ENCODE measurements around the gene MMADHC. TPM values are rescaled to one million over a fixed set of nuclear protein-coding genes. Genes with fewer than 3 reads are reported as not detected.

The MMADHC gene
- total RNA-seq, 2 experiments from 2014 or later, result 130 to 132 TPM

GRCh38 chr2:149625671-149626070 lies 38.1 kb upstream of the MMADHC start:
- H3K27ac Mint-ChIP-seq, result no peak overlapping the region
- H3K4me3 Mint-ChIP-seq, result no peak overlapping the region
- no peak for TF ChIP-seq CTCF (IDR thresholded peaks at IDR 0.05)
- no peaks in the 10 kb centered on the region for H3K9me3 Mint-ChIP-seq
- DNase-seq (no peak), ATAC-seq (no peak)
- no peaks in the 10 kb centered on the region for H3K36me3 Mint-ChIP-seq (ENCODE audit: low read depth)
- intact Hi-C loops (cut with micrococcal nuclease), result no loop called here
- POLR2A ChIA-PET, result no interaction called here
- H3K4me1 Mint-ChIP-seq (ENCODE audit: low read depth), result no peaks in the 10 kb centered on the region
- H3K27me3 Mint-ChIP-seq, result peaks cover 8% of the 10 kb centered on the region
- CTCF ChIA-PET, result no interaction called here

DNA sequence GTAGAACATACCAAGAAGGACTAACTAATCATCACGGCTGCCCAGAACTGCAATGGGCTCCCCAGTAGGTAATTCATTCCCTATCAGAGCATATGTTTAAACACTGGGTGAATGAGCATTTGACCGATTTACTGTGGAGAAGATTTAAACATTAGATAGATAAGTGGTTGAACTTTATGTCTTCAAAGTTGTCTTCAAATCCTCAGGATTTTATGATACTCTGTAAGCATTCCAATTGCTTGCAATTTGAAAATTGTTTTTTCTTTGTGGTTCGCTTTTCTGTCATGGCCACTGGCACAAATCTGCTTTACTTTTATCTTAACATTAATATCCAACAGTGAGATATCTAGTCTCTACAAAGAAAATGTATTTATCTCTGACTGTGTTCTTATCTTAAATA lies 37.7 kb upstream of the MMADHC start:
- TF ChIP-seq CTCF (IDR thresholded peaks at IDR 0.05), result no peak
- Mint-ChIP-seq H3K4me1 (ENCODE audit: low read depth) (no peaks in the 10 kb centered on the region), H3K27me3 (peaks cover 8% of the 10 kb centered on the region), H3K36me3 (ENCODE audit: low read depth) (no peaks in the 10 kb centered on the region), H3K9me3 (no peaks in the 10 kb centered on the region), H3K27ac (no peak overlapping the region), H3K4me3 (no peak overlapping the region)
- intact Hi-C loops (cut with micrococcal nuclease), result no loop called here
- DNase-seq (no peak), ATAC-seq (no peak)
- ChIA-PET CTCF (no interaction called here), POLR2A (no interaction called here)

- no peak overlapping the region for H3K27ac Mint-ChIP-seq
- no peak for TF ChIP-seq CTCF (IDR thresholded peaks at IDR 0.05)
- POLR2A ChIA-PET, result interaction anchor here (0.7 kb wide), 1 partner anchor 600 kb away, joined by 3 read pairs; no protein-coding TSS in a partner anchor
- no peaks in the 10 kb centered on the region for H3K4me1 Mint-ChIP-seq (ENCODE audit: low read depth)
- intact Hi-C loops (cut with micrococcal nuclease), result no loop called here
- ATAC-seq, result no peak
- H3K27me3 Mint-ChIP-seq, result peaks cover 12% of the 10 kb centered on the region
- CTCF ChIA-PET, result interaction anchor here (1.3 kb wide), 1 partner anchor 9 kb away, joined by 3 read pairs; no protein-coding TSS in a partner anchor
- no peak overlapping the region for H3K4me3 Mint-ChIP-seq
- H3K9me3 Mint-ChIP-seq, result no peaks in the 10 kb centered on the region
- DNase-seq, result no peak
- no peaks in the 10 kb centered on the region for H3K36me3 Mint-ChIP-seq (ENCODE audit: low read depth)
These were observed 34.8 kb upstream of the MMADHC start for GRCh38 chr2:149622343-149622742.

GRCh38 chr2:149617476-149617875 lies 29.9 kb upstream of the MMADHC start:
- Mint-ChIP-seq H3K36me3 (ENCODE audit: low read depth) (no peaks in the 10 kb centered on the region), H3K4me1 (ENCODE audit: low read depth) (no peaks in the 10 kb centered on the region), H3K4me3 (no peak overlapping the region), H3K27ac (no peak overlapping the region), H3K27me3 (peaks cover 5% of the 10 kb centered on the region), H3K9me3 (no peaks in the 10 kb centered on the region)
- intact Hi-C loops (cut with micrococcal nuclease), result no loop called here
- no peak for TF ChIP-seq CTCF (IDR thresholded peaks at IDR 0.05)
- CTCF ChIA-PET, result no interaction called here
- ATAC-seq (no peak), DNase-seq (no peak)
- POLR2A ChIA-PET, result no interaction called here

GRCh38 chr2:149616681-149617456 lies 29.3 kb upstream of the MMADHC start:
- no peak overlapping the region for H3K27ac Mint-ChIP-seq
- CTCF ChIA-PET, result no interaction called here
- no peaks in the 10 kb centered on the region for H3K9me3 Mint-ChIP-seq
- ATAC-seq (no peak), DNase-seq (no peak)
- H3K36me3 Mint-ChIP-seq (ENCODE audit: low read depth), result no peaks in the 10 kb centered on the region
- POLR2A ChIA-PET, result no interaction called here
- intact Hi-C loops (cut with micrococcal nuclease), result no loop called here
- H3K4me1 Mint-ChIP-seq (ENCODE audit: low read depth), result no peaks in the 10 kb centered on the region
- peaks cover 5% of the 10 kb centered on the region for H3K27me3 Mint-ChIP-seq
- TF ChIP-seq CTCF (IDR thresholded peaks at IDR 0.05), result no peak
- H3K4me3 Mint-ChIP-seq, result no peak overlapping the region
